ENCODE measurements around the gene NAP1L1.

- TF ChIP-seq CTCF (IDR thresholded peaks at IDR 0.05) (no peak), POLR2AphosphoS5 (IDR thresholded peaks at IDR 0.05) (no peak)
These were observed 58.6 kb downstream of the NAP1L1 start for GRCh38 chr12:76025601-76026575.

All from esophagus muscularis mucosa (tissue), 3 donors.